GM12878 (cell line): ENCODE results near the gene EEF2. TPM values are rescaled to one million over a fixed set of nuclear protein-coding genes. Genes with fewer than 3 reads are reported as not detected.
"Not testable (repeated sequence)": the region's sequence is repeated elsewhere in the genome, so short reads cannot be mapped to it uniquely, and the experiment has no call there.

ENCODE experiments used
- ATAC-seq: fragments of 200-7000 bp; cut with Tn5 transposase; 3 replicates; pipeline ENCODE4 v1.9.1; 2020; ENCODE audit warnings: mild to moderate bottlenecking, moderate library complexity
- BruUV-seq: library from RNA; stranded (reverse); fragments of 400-500 nt; replicated peaks from 2 replicates; lab custom pipeline; 2021; lab: Mats Ljungman, UMichigan
- CTCF ChIA-PET: fragments of 300-600 bp; sonication (Branson Sonifier 250); formaldehyde crosslinking; extraction: SDS; loops from one replicate; lab custom pipeline; 2021; ENCODE audit warnings: inconsistent platforms; lab: Yijun Ruan, JAX
- POLR2A ChIA-PET: fragments of 350-600 bp; formaldehyde crosslinking; extraction: SDS; loops from one replicate; lab custom pipeline; 2021; ENCODE audit warnings: inconsistent platforms; lab: Charles Lee
- RAD21 ChIA-PET: fragments of 300-600 bp; sonication (Branson Sonifier 250); formaldehyde crosslinking; loops from one replicate; lab custom pipeline; 2023; ENCODE audit warnings: antibody characterized with exemption; ENCODE audit not compliant: unreplicated experiment; lab: Charles Lee
- SMC1A ChIA-PET: fragments of 300-600 bp; sonication (Branson Sonifier 250); formaldehyde crosslinking; loops from one replicate; lab custom pipeline; 2023; ENCODE audit not compliant: unreplicated experiment, uncharacterized antibody; lab: Charles Lee
- DNase-seq: peaks from one replicate; pipeline ENCODE4 v3.0.0-alpha.2; 2011; ENCODE audit warnings: low read depth, low spot score
- FAIRE-seq: peaks from 3 replicates; lab custom pipeline; 2011; peaks lifted over from hg19 to GRCh38; lab: Jason Lieb, UNC
- H2AFZ ChIP-seq: 2 replicates; pipeline ENCODE4 v1.6.0; 2011; ENCODE audit warnings: low read depth, low read length, control low read depth; ENCODE audit not compliant: control insufficient read depth
- H3K27ac ChIP-seq: 2 replicates; pipeline ENCODE4 v1.5.1; 2011; ENCODE audit warnings: control low read depth; ENCODE audit not compliant: control insufficient read depth, insufficient read depth
- H3K27me3 ChIP-seq, 2 experiments: replicated peaks in 1 of 2; 2 replicates each; pipeline versions ENCODE4 v1.6.0 to v1.6.1; 2011; ENCODE audit warnings: low read length in 1 of 2; ENCODE audit not compliant: control insufficient read depth in 2 of 2, insufficient read depth in 2 of 2
- H3K36me3 ChIP-seq, 2 experiments: 2 replicates each; pipeline ENCODE4 v1.5.1; 2011; ENCODE audit warnings: low read length in 1 of 2; ENCODE audit not compliant: control insufficient read depth in 2 of 2, insufficient read depth in 2 of 2
- H3K4me1 ChIP-seq: 2 replicates; pipeline ENCODE4 v1.6.1; 2011; ENCODE audit warnings: mild to moderate bottlenecking, low read length, moderate library complexity, mixed read lengths; ENCODE audit not compliant: control insufficient read depth, insufficient read depth
- H3K4me2 ChIP-seq: 2 replicates; pipeline ENCODE4 v1.6.0; 2011; ENCODE audit warnings: control low read depth; ENCODE audit not compliant: control insufficient read depth, insufficient read depth
- H3K4me3 ChIP-seq: fragments of 200-600 bp; sonication (generic); 2 replicates; pipeline ENCODE4 v1.5.1; 2016
- H3K79me2 ChIP-seq: 2 replicates; pipeline ENCODE4 v1.6.0; 2011; ENCODE audit warnings: low read length; ENCODE audit not compliant: control insufficient read depth, insufficient read depth
- H3K9ac ChIP-seq: 2 replicates; pipeline ENCODE4 v1.8.0; 2011; ENCODE audit warnings: low read length, control low read depth, mixed read lengths; ENCODE audit not compliant: control insufficient read depth, insufficient read depth
- H3K9me3 ChIP-seq: replicated peaks from 3 replicates; pipeline ENCODE4 v1.5.1; 2011; ENCODE audit warnings: mild to moderate bottlenecking, low read length; ENCODE audit not compliant: control insufficient read depth, insufficient read depth
- H4K20me1 ChIP-seq: 2 replicates; pipeline ENCODE4 v1.6.0; 2011; ENCODE audit not compliant: control insufficient read depth, insufficient read depth
- WGBS: methylation state at CpG from one replicate; pipeline ENCODE4 v1.1.6; 2016; ENCODE audit warnings: low lambda C conversion rate; ENCODE audit not compliant: insufficient replicate concordance, insufficient coverage; ENCODE audit errors: missing lambda C conversion rate; 5-methylcytosine and 5-hydroxymethylcytosine counted together
- in situ Hi-C: fragments of 300-500 bp; cut with MboI; formaldehyde crosslinking; loops from 9 replicates; pipeline ENCODE4 v1.14.3; 2018; ENCODE audit warnings: mixed read lengths
- intact Hi-C: fragments of 100-400 bp; cut with micrococcal nuclease; formaldehyde crosslinking; loops from one replicate; pipeline ENCODE4 v1.14.2; 2022; ENCODE audit not compliant: unreplicated experiment
- polyA plus RNA-seq, 11 experiments: library from polyadenylated mRNA; depleted of rRNA in 4 of 11; unstranded in 6 of 11; stranded (reverse) in 5 of 11; fragments of >200 nt; fragmentation: Nextera tagmentation in 4 of 11; fragmentation: Illumina TruSeq in 1 of 11; extraction: Ambion mirVana in 4 of 11; extraction: Trizol in 1 of 11; gene quantifications; 1 replicate in 1 of 11; 2 replicates in 10 of 11; pipeline versions ENCODE4 v1.2.1 to v1.2.3, GENCODE V29; 2011 to 2016; ENCODE audit warnings: inconsistent platforms in 2 of 11, missing spikeins in 2 of 11, low read depth in 1 of 11
- total RNA-seq, 4 experiments: library from RNA; depleted of rRNA in 3 of 4; stranded (reverse); fragments of >200 nt in 3 of 4; fragmentation: Illumina TruSeq in 1 of 4; extraction: Trizol in 1 of 4; gene quantifications; 2 replicates each; pipeline versions ENCODE4 v1.2.1 to v1.2.3, GENCODE V29; 2013 to 2021

The EEF2 gene
- total and polyA plus RNA-seq, 10 of the 15 experiments (the other 5 are each of a cell fraction or from before 2014, with no cell fraction given) = 280 to 3,491 (median 1,305) TPM

- H3K4me2 ChIP-seq, H2AFZ ChIP-seq, H3K4me3 ChIP-seq, intact Hi-C loops, H3K27ac ChIP-seq, BruUV-seq, H3K36me3 ChIP-seq, H3K9me3 ChIP-seq, H3K79me2 ChIP-seq, H3K4me1 ChIP-seq, in situ Hi-C loops, H3K9ac ChIP-seq, FAIRE-seq, DNase-seq, H3K27me3 ChIP-seq, H4K20me1 ChIP-seq, ATAC-seq: not testable (repeated sequence)
- SMC1A ChIA-PET = interaction anchor here (0.6 to 1.1 kb wide), 4 partner anchors 10 to 139 kb away, joined by 3 to 7 read pairs (median 3); partner anchors contain the start of gene EEF2
- RAD21 ChIA-PET = interaction anchor here (1.1 to 1.3 kb wide), 2 partner anchors 10 to 139 kb away, joined by 4 to 5 read pairs; no protein-coding TSS in a partner anchor
- CTCF ChIA-PET = interaction anchor here (0.6 to 1.6 kb wide), 7 partner anchors 13 to 207 kb away, joined by 3 to 8 read pairs (median 3); partner anchors contain the start of gene EEF2
- WGBS = 87% methylated on average over 5 of the region's 5 CpGs
- POLR2A ChIA-PET = interaction anchor here (0.6 to 1.0 kb wide), 4 partner anchors 10 to 266 kb away, joined by 3 to 6 read pairs (median 4); no protein-coding TSS in a partner anchor
Measured at GRCh38 chr19:4000798-4001197, 15.5 kb upstream of the EEF2 start.

- H4K20me1 ChIP-seq, H3K27me3 ChIP-seq, FAIRE-seq, H3K4me3 ChIP-seq, H2AFZ ChIP-seq, ATAC-seq, BruUV-seq, H3K36me3 ChIP-seq, H3K79me2 ChIP-seq, in situ Hi-C loops, H3K9me3 ChIP-seq, CTCF ChIA-PET, RAD21 ChIA-PET, H3K9ac ChIP-seq, DNase-seq, H3K4me2 ChIP-seq, intact Hi-C loops, H3K4me1 ChIP-seq, POLR2A ChIA-PET, H3K27ac ChIP-seq: not testable (repeated sequence)
- 76% methylated on average over 23 of the region's 29 CpGs for WGBS
- SMC1A ChIA-PET = interaction anchor here (0.7 kb wide), 1 partner anchor 103 kb away, joined by 3 read pairs; no protein-coding TSS in a partner anchor
Measured at GRCh38 chr19:3998667-3999412, 13.6 kb upstream of the EEF2 start.
